ENCODE data around the gene TMPRSS3. TPM values are rescaled to one million over a fixed set of nuclear protein-coding genes. Genes with fewer than 3 reads are reported as not detected.

Gene TMPRSS3
- total RNA-seq, 1 experiment from 2014 or later = 10.3 TPM

- H3K36me3 Mint-ChIP-seq (ENCODE audit: insufficient read depth, unreplicated experiment) = no peaks in the 10 kb centered on the region
- DNase-seq = no peak
- H3K4me3 Mint-ChIP-seq (ENCODE audit: low read depth, unreplicated experiment) = no peak overlapping the region
- no peaks in the 10 kb centered on the region for H3K4me1 Mint-ChIP-seq (ENCODE audit: low read depth, unreplicated experiment)
- no peak overlapping the region for H3K27ac Mint-ChIP-seq (ENCODE audit: unreplicated experiment)
- H3K27me3 Mint-ChIP-seq (ENCODE audit: unreplicated experiment) = no peaks in the 10 kb centered on the region
- BruUV-seq (replicated peaks) = no TSS peak
- no peak for TF ChIP-seq CTCF (IDR thresholded peaks at IDR 0.05; ENCODE audit: unreplicated experiment)
- CTCF ChIA-PET = no interaction called here
- no peaks in the 10 kb centered on the region for H3K9me3 Mint-ChIP-seq (ENCODE audit: low read depth, unreplicated experiment)
- intact Hi-C loops (cut with micrococcal nuclease; ENCODE audit: unreplicated experiment) = no loop called here
Measured at GRCh38 chr21:42343101-42343500, 52.8 kb downstream of the TMPRSS3 start.

DNA sequence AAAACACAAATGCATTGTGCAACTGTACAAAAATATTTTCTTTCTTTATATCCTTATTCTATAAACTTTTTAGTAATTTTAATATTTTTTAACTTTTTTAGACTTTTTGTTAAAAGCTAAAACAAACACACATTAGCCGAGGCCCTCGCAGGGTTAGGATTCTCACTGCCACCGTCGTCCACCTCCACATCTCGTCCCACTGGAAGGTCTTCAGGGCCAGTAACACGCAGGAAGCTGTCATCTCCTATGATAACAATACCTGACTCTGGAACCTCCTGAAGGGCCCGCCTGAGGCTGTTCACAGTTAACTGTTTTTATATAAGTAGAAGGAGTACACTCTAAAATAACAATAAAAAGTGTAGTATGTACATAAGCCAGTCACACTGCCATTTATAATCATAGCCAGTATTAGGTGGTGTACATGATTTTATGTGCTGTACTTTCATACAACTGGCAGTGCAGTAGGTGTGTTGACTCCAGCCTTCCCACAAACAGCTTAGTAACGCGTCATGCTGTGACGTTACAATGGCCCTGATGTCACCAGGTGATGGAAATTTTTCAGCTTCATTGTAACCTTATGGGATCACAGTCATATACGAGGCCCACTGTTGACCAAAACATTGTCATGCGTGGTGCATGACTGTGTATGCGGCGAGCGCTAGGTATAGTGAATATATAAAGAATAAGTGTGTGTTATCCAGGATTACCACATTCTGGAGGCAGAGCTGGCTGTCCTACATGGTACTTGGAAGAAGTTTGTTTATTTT is 53.9 kb downstream of the TMPRSS3 start:
- DNase-seq = no peak
- Mint-ChIP-seq H3K4me3 (ENCODE audit: low read depth, unreplicated experiment) (no peak overlapping the region), H3K4me1 (ENCODE audit: low read depth, unreplicated experiment) (peaks cover 8% of the 10 kb centered on the region), H3K27ac (ENCODE audit: unreplicated experiment) (no peak overlapping the region), H3K9me3 (ENCODE audit: low read depth, unreplicated experiment) (no peaks in the 10 kb centered on the region), H3K36me3 (ENCODE audit: insufficient read depth, unreplicated experiment) (no peaks in the 10 kb centered on the region), H3K27me3 (ENCODE audit: unreplicated experiment) (no peaks in the 10 kb centered on the region)
- no TSS peak for BruUV-seq (replicated peaks)
- TF ChIP-seq CTCF (IDR thresholded peaks at IDR 0.05; ENCODE audit: unreplicated experiment) = no peak
- intact Hi-C loops (cut with micrococcal nuclease; ENCODE audit: unreplicated experiment) = no loop called here
- CTCF ChIA-PET = no interaction called here

GRCh38 chr21:42340187-42341050 is 55.4 kb downstream of the TMPRSS3 start:
- H3K27ac Mint-ChIP-seq (ENCODE audit: unreplicated experiment) = no peak overlapping the region
- H3K4me1 Mint-ChIP-seq (ENCODE audit: low read depth, unreplicated experiment) = peaks cover 8% of the 10 kb centered on the region
- intact Hi-C loops (cut with micrococcal nuclease; ENCODE audit: unreplicated experiment) = no loop called here
- CTCF ChIA-PET = interaction anchor here (1.4 kb wide), 1 partner anchor 10 kb away, joined by 3 read pairs; no protein-coding TSS in a partner anchor
- no peak for DNase-seq
- no peak overlapping the region for H3K4me3 Mint-ChIP-seq (ENCODE audit: low read depth, unreplicated experiment)
- no TSS peak for BruUV-seq (replicated peaks)
- H3K9me3 Mint-ChIP-seq (ENCODE audit: low read depth, unreplicated experiment) = no peaks in the 10 kb centered on the region
- H3K36me3 Mint-ChIP-seq (ENCODE audit: insufficient read depth, unreplicated experiment) = no peaks in the 10 kb centered on the region
- TF ChIP-seq CTCF (IDR thresholded peaks at IDR 0.05; ENCODE audit: unreplicated experiment) = no peak
- no peaks in the 10 kb centered on the region for H3K27me3 Mint-ChIP-seq (ENCODE audit: unreplicated experiment)

DNA sequence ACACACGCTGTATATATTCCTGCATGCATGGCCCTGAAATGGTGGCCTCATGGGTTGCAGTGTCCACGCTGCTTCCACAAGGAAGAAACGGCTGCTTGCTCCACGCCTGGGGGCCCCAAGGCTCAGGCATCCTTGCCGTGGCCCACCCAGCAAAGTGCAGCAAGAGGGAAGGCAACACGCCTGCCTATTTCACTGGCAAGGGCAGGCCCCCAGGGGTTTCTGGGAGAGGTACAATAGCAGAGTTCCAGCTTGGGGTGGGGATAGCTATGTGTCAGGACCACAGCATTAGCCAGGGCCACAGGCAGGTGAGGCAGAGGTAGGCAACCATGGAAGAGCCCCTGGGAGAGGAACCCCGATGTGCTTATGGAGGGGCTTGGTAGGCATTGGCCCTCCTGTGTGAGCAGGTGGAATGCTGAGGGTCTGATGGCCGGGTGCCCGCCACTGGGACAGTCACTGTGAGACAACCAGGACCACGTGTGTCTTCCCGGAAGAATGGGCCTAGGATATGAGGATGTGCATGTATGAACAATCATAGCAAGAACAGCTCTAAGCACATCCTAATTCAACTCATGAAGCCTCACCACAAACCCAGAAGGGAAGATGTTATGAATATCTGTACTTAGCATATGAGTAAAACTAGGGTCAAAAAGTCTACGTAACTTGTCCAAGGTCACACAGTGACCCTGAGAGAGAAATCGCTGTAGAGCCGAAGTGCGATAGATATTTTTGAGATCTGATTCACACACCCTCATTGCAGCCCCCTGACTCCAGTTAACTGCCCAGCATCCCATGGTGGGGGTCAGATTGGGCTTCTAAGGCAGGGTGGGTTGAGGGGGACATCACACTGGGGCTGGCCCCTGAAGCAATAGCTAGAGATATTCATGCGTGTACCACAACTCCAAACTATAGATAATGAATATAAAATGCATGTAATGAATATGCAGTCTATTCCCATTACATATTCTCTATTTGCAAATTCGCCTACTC is 56.8 kb downstream of the TMPRSS3 start:
- CTCF ChIA-PET = interaction anchor here (0.6 to 1.6 kb wide), 4 partner anchors 9 to 194 kb away, joined by 3 to 5 read pairs (median 4); no protein-coding TSS in a partner anchor
- TF ChIP-seq CTCF (IDR thresholded peaks at IDR 0.05; ENCODE audit: unreplicated experiment) = no peak
- Mint-ChIP-seq H3K27me3 (ENCODE audit: unreplicated experiment) (peaks cover 5% of the 10 kb centered on the region), H3K9me3 (ENCODE audit: low read depth, unreplicated experiment) (no peaks in the 10 kb centered on the region), H3K4me1 (ENCODE audit: low read depth, unreplicated experiment) (peaks cover 8% of the 10 kb centered on the region), H3K27ac (ENCODE audit: unreplicated experiment) (no peak overlapping the region), H3K4me3 (ENCODE audit: low read depth, unreplicated experiment) (no peak overlapping the region), H3K36me3 (ENCODE audit: insufficient read depth, unreplicated experiment) (no peaks in the 10 kb centered on the region)
- intact Hi-C loops (cut with micrococcal nuclease; ENCODE audit: unreplicated experiment) = no loop called here
- no TSS peak for BruUV-seq (replicated peaks)
- no peak for DNase-seq

All from Calu3 (cell line).